Esophagus squamous epithelium (tissue), 5 donors: ENCODE measurements around the gene PDE12. TPM values are rescaled to one million over a fixed set of nuclear protein-coding genes. Genes with fewer than 3 reads are reported as not detected.

ENCODE experiments used
- DNase-seq: peaks from one replicate; lab custom pipeline; 2025; lab: John Stamatoyannopoulos, UW
- H3K27ac ChIP-seq, 4 donors: fragments of 200-600 bp; sonication (generic); one replicate each; pipeline ENCODE4 v1.5.1; 2016 to 2019; ENCODE audit warnings: mild to moderate bottlenecking in 1 of 4
- H3K27me3 ChIP-seq, 4 donors: fragments of 200-600 bp; sonication (generic); 1 replicate in 3 of 4; 2 replicates in 1 of 4; pipeline versions ENCODE4 v1.5.1 to v1.6.0; 2017 to 2021; ENCODE audit warnings: antibody characterized with exemption in 1 of 4
- H3K36me3 ChIP-seq, 3 donors: fragments of 200-600 bp; sonication (generic); one replicate each; pipeline ENCODE4 v1.5.1; 2016 to 2019
- H3K4me1 ChIP-seq, 3 donors: fragments of 200-600 bp; sonication (generic); one replicate each; pipeline ENCODE4 v1.5.1; 2017 to 2019
- H3K4me3 ChIP-seq, 4 donors: fragments of 200-600 bp; sonication (generic); 1 replicate in 3 of 4; 2 replicates in 1 of 4; pipeline ENCODE4 v1.5.1; 2016 to 2019; ENCODE audit warnings: mild to moderate bottlenecking in 2 of 4, moderate library complexity in 1 of 4
- H3K9me3 ChIP-seq, 3 donors: fragments of 200-600 bp; sonication (generic); one replicate each; pipeline ENCODE4 v1.5.1; 2016 to 2019
- POLR2A ChIP-seq, 4 donors: fragments of 450-650 bp; IDR thresholded peaks; one replicate each; pipeline ENCODE4 v1.6.1; 2017; ENCODE audit warnings: antibody characterized with exemption in 4 of 4, mild to moderate bottlenecking in 4 of 4, moderate library complexity in 3 of 4
- WGBS, 2 donors: methylation state at CpG; one replicate each; pipeline ENCODE4 v1.1.5; 2018; 5-methylcytosine and 5-hydroxymethylcytosine counted together
- intact Hi-C: fragments of 100-400 bp; cut with DNase I; formaldehyde crosslinking; loops from one replicate; pipeline ENCODE4 v1.15.0; 2022
- total RNA-seq, 4 donors: library from RNA; depleted of rRNA; stranded (reverse); fragments of >200 nt; gene quantifications; one replicate each; pipeline ENCODE4 v1.1.0, GENCODE V29; 2016
- TF ChIP-seq, protein P1 (sequence below), 6 experiments: fragments of 450-650 bp in 4 of 6; fragments of 200-600 bp in 2 of 6; sonication (generic) in 2 of 6; IDR thresholded peaks; one replicate each; pipeline ENCODE4 v1.5.1; 2016 to 2019; ENCODE audit warnings: antibody characterized with exemption in 6 of 6, mild to moderate bottlenecking in 4 of 6, moderate library complexity in 4 of 6
- donor health status: DM: yes; HTN: yes; CAD: no.

Gene PDE12
- total RNA-seq, 4 donors from 2014 or later = 19.7 to 26.1 (median 23.7) TPM

DNA sequence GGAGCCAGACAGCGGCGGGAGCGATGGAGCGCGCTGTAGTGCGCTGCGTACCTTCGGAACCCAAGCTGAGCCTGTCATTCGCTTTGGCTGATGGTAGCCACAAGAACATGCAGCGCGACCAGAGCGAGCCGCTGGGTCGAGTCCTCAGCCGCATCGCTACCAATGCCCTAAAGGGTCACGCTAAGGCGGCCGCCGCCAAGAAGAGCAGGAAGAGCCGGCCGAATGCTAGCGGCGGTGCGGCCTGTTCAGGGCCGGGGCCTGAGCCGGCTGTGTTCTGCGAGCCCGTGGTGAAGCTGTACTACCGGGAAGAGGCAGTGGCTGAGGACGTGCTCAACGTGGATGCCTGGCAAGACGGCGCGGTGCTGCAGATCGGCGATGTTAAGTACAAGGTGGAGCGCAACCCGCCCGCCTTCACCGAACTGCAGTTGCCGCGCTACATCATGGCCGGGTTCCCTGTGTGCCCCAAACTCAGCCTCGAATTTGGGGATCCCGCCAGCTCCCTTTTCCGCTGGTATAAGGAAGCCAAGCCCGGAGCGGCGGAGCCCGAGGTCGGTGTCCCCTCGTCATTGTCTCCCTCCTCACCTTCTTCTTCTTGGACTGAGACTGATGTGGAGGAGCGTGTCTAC is 498 bp downstream of the PDE12 start:
- H3K36me3 ChIP-seq = peaks cover 0 to 28% (median 0%) of the 10 kb centered on the region in 3 donors
- H3K4me3 ChIP-seq = peak overlapping the region; percentile 74 to 97 (median 82)
- intact Hi-C loops = no loop called here
- 0 to 4% methylated on average over 5 to 30 of the region's 54 CpGs for WGBS, 2 donors
- H3K4me1 ChIP-seq = peaks cover 8 to 54% (median 30%) of the 10 kb centered on the region in 3 donors
- no peaks in the 10 kb centered on the region for H3K9me3 ChIP-seq
- H3K27ac ChIP-seq = peak overlapping the region; percentile 92 to 97 (median 93)
- no peak for DNase-seq
- TF ChIP-seq, protein P1, sequence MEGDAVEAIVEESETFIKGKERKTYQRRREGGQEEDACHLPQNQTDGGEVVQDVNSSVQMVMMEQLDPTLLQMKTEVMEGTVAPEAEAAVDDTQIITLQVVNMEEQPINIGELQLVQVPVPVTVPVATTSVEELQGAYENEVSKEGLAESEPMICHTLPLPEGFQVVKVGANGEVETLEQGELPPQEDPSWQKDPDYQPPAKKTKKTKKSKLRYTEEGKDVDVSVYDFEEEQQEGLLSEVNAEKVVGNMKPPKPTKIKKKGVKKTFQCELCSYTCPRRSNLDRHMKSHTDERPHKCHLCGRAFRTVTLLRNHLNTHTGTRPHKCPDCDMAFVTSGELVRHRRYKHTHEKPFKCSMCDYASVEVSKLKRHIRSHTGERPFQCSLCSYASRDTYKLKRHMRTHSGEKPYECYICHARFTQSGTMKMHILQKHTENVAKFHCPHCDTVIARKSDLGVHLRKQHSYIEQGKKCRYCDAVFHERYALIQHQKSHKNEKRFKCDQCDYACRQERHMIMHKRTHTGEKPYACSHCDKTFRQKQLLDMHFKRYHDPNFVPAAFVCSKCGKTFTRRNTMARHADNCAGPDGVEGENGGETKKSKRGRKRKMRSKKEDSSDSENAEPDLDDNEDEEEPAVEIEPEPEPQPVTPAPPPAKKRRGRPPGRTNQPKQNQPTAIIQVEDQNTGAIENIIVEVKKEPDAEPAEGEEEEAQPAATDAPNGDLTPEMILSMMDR (IDR thresholded peaks at IDR 0.05) = no peak
- TF ChIP-seq POLR2A (IDR thresholded peaks at IDR 0.05) = no peak
- no peaks in the 10 kb centered on the region for H3K27me3 ChIP-seq

DNA sequence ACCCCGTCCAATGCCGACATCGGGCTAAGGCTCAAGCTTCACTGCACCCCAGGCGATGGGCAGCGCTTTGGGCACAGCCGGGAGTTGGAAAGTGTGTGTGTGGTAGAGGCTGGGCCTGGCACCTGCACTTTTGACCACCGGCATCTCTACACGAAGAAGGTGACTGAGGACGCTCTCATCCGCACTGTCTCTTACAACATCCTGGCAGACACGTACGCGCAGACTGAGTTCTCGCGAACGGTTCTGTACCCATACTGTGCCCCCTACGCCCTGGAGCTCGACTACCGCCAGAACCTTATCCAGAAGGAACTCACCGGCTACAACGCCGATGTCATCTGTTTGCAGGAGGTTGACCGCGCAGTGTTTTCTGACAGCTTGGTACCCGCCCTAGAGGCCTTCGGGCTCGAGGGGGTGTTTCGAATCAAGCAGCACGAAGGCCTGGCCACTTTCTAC is 1.0 kb downstream of the PDE12 start:
- TF ChIP-seq, protein P1 (IDR thresholded peaks at IDR 0.05) = no peak
- TF ChIP-seq POLR2A (IDR thresholded peaks at IDR 0.05) = no peak
- WGBS, 2 donors = 0% methylated on average over 8 to 26 of the region's 29 CpGs
- intact Hi-C loops = no loop called here
- no peak for DNase-seq
- peaks cover 8 to 56% (median 30%) of the 10 kb centered on the region in 3 donors for H3K4me1 ChIP-seq
- H3K36me3 ChIP-seq = peaks cover 0 to 33% (median 0%) of the 10 kb centered on the region in 3 donors
- H3K27ac ChIP-seq = peak overlapping the region; percentile 92 to 97 (median 93)
- no peaks in the 10 kb centered on the region for H3K27me3 ChIP-seq
- no peaks in the 10 kb centered on the region for H3K9me3 ChIP-seq
- peak overlapping the region; percentile 74 to 97 (median 82) for H3K4me3 ChIP-seq

DNA sequence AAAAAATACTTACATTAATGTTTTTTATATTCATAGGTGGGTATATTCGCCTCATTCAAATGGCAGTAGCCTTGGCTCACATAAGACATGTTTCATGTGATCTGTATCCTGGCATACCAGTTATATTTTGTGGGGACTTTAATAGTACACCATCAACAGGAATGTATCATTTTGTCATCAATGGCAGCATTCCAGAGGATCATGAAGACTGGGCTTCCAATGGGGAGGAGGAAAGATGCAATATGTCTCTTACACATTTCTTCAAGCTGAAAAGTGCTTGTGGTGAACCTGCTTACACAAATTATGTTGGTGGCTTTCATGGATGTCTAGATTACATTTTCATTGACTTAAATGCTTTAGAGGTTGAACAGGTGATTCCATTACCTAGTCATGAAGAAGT is 3.5 kb downstream of the PDE12 start:
- TF ChIP-seq, protein P1 (IDR thresholded peaks at IDR 0.05) = no peak
- TF ChIP-seq POLR2A (IDR thresholded peaks at IDR 0.05) = no peak
- DNase-seq = no peak
- Histone ChIP-seq H3K36me3 (peaks cover 0 to 58% (median 0%) of the 10 kb centered on the region in 3 donors), H3K27ac (no peak overlapping the region), H3K4me1 (peaks cover 8 to 56% (median 30%) of the 10 kb centered on the region in 3 donors), H3K27me3 (no peaks in the 10 kb centered on the region), H3K4me3 (no peak overlapping the region), H3K9me3 (no peaks in the 10 kb centered on the region)
- intact Hi-C loops = no loop called here
- WGBS, 2 donors = 96 to 100% methylated on average over 1 of the region's 1 CpG

DNA sequence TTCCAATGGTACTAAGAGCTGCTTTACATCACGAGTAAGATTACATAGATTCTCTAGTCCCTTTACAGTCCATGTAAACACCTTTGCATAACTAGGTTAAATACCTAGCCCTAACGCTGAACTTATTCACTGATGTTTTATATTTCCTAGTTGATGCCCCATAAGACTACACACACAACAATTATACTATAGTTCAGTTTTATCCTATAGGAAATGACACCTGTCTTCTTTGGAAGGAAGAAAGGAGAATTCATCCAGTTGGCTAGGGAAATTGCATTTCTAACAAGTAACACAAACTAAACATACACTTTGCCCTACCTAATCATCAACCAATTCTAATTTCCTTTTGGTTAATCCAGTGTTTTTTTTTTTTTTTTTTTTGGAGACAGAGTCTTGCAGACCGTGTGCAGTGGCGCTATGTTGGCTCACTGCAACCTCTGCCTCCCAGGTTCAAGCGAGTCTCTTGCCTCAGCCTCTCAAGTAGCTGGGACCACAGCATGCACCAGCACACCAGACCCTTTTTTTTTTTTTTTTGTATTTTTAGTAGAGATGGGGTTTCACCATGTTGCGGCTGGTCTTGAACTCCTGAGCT is 13.9 kb downstream of the PDE12 start:
- no peaks in the 10 kb centered on the region for H3K27me3 ChIP-seq
- no peak overlapping the region for H3K4me3 ChIP-seq
- no peaks in the 10 kb centered on the region for H3K4me1 ChIP-seq
- H3K9me3 ChIP-seq = no peaks in the 10 kb centered on the region
- WGBS, 2 donors = 76 to 85% methylated on average over 6 of the region's 6 CpGs
- no peak for DNase-seq
- peaks cover 5 to 93% (median 30%) of the 10 kb centered on the region in 3 donors for H3K36me3 ChIP-seq
- intact Hi-C loops = no loop called here
- TF ChIP-seq, protein P1 (IDR thresholded peaks at IDR 0.05) = no peak
- no peak for TF ChIP-seq POLR2A (IDR thresholded peaks at IDR 0.05)
- H3K27ac ChIP-seq = no peak overlapping the region

DNA sequence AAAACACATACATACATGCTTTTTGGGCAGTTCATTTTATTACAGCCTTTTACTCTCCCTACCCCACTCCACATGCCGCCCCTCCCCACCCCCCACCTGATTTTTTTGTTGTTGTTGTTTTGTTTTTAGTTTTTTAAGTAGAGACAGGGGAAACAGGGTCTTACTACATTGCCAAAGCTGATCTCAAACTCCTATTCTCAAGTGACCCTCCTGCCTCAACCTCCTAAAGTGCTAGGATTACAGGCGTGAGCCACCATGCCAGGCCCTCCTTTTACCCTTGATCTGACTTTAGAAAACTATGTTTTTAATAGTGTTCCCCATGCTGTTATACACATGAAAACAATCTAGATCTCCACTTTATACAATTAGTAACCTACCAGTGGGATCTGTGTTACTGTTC is 14.8 kb downstream of the PDE12 start:
- Histone ChIP-seq H3K27ac (no peak overlapping the region), H3K27me3 (no peaks in the 10 kb centered on the region), H3K9me3 (no peaks in the 10 kb centered on the region), H3K4me3 (no peak overlapping the region), H3K36me3 (peaks cover 5 to 94% (median 31%) of the 10 kb centered on the region in 3 donors), H3K4me1 (no peaks in the 10 kb centered on the region)
- TF ChIP-seq POLR2A (IDR thresholded peaks at IDR 0.05) = no peak
- TF ChIP-seq, protein P1 (IDR thresholded peaks at IDR 0.05) = no peak
- DNase-seq = no peak
- 91 to 97% methylated on average over 2 of the region's 2 CpGs for WGBS, 2 donors
- intact Hi-C loops = no loop called here
